Karpas-422 (cell line): ENCODE measurements around the gene MAN2A2. TPM values are rescaled to one million over a fixed set of nuclear protein-coding genes. Genes with fewer than 3 reads are reported as not detected.

Experiments
- DNase-seq: peaks from one replicate; pipeline ENCODE4 v3.0.0-alpha.2; 2015
- H2AFZ ChIP-seq: fragments of 200-600 bp; sonication (generic); 2 replicates; pipeline ENCODE4 v1.6.1; 2014; ENCODE audit warnings: antibody characterized with exemption, low read length, mixed read lengths
- H3K27ac ChIP-seq: fragments of 200-600 bp; sonication (generic); 2 replicates; pipeline ENCODE4 v1.5.1; 2014; ENCODE audit warnings: mild to moderate bottlenecking, low read length, moderate library complexity
- H3K27me3 ChIP-seq: fragments of 200-600 bp; sonication (generic); 2 replicates; pipeline ENCODE4 v1.6.1; 2014; ENCODE audit warnings: low read length, mixed read lengths
- H3K36me3 ChIP-seq: fragments of 200-600 bp; sonication (generic); 2 replicates; pipeline ENCODE4 v1.6.1; 2014; ENCODE audit warnings: low read length, mixed read lengths; ENCODE audit not compliant: insufficient read depth
- H3K4me1 ChIP-seq: fragments of 200-600 bp; sonication (generic); 2 replicates; pipeline ENCODE4 v1.6.1; 2014; ENCODE audit warnings: mild to moderate bottlenecking, low read length, mixed read lengths
- H3K4me2 ChIP-seq: fragments of 200-600 bp; sonication (generic); 2 replicates; pipeline ENCODE4 v1.6.1; 2014; ENCODE audit warnings: low read length, low read depth, mild to moderate bottlenecking; ENCODE audit not compliant: poor library complexity, severe bottlenecking
- H3K4me3 ChIP-seq: fragments of 200-600 bp; sonication (generic); 2 replicates; pipeline ENCODE4 v1.5.1; 2014; ENCODE audit warnings: mild to moderate bottlenecking, antibody characterized with exemption, low read length, mixed read lengths
- H3K79me2 ChIP-seq: fragments of 200-600 bp; sonication (generic); 2 replicates; pipeline ENCODE4 v1.6.1; 2014; ENCODE audit warnings: mild to moderate bottlenecking, low read length, mixed read lengths
- H3K9ac ChIP-seq: fragments of 200-600 bp; sonication (generic); 2 replicates; pipeline ENCODE4 v1.6.0; 2014; ENCODE audit warnings: low read length
- H3K9me2 ChIP-seq: fragments of 200-600 bp; sonication (generic), shearing (Covaris generic); replicated peaks from 2 replicates; pipeline ENCODE4 v1.6.0; 2014; ENCODE audit warnings: mild to moderate bottlenecking, low read length, moderate library complexity; ENCODE audit not compliant: insufficient read depth
- H3K9me3 ChIP-seq: fragments of 300-700, 200-600 bp; sonication (generic); 2 replicates; pipeline ENCODE4 v1.6.1; 2014; ENCODE audit warnings: low read length, mixed read lengths
- H4K20me1 ChIP-seq: fragments of 200-600 bp; sonication (generic); 2 replicates; pipeline ENCODE4 v1.6.1; 2014; ENCODE audit warnings: mild to moderate bottlenecking, antibody characterized with exemption, low read length, low read depth; ENCODE audit not compliant: insufficient read depth
- total RNA-seq: library from RNA; depleted of rRNA; stranded (reverse); fragments of >200 nt; shearing (Covaris generic); gene quantifications from 2 replicates; pipeline ENCODE4 v1.2.3, GENCODE V29; 2014; ENCODE audit warnings: low replicate concordance; rRNA removed

MAN2A2 gene
- total RNA-seq, result 27.4 and 60.8 TPM in 2 replicates

- peaks cover 20% of the 10 kb centered on the region for H3K4me1 ChIP-seq
- 0 out of 2 replicates have a peak, but pooled peaks cover 9% of the 10 kb centered on the region for H3K36me3 ChIP-seq
- H3K27ac ChIP-seq, result peak within 1 kb of the TSS; percentile 83
- H3K9ac ChIP-seq, result peak within 1 kb of the TSS; percentile 87
- H3K4me3 ChIP-seq, result peak within 1 kb of the TSS; percentile 80
- H3K4me2 ChIP-seq, result peak within 1 kb of the TSS; percentile 98
- H3K79me2 ChIP-seq, result peaks cover 5% of the 10 kb centered on the region; the same call in 1 of the 2 replicates
- H4K20me1 ChIP-seq, result no peaks in the 10 kb centered on the region
- H3K9me3 ChIP-seq, result no peaks in the 10 kb centered on the region
- H3K27me3 ChIP-seq, result no peaks in the 10 kb centered on the region
- H3K9me2 ChIP-seq, result no peaks in the 10 kb centered on the region
- DNase-seq, result peak; percentile 94
- peak within 1 kb of the TSS; percentile 47 for H2AFZ ChIP-seq
Measured at GRCh38 chr15:90902840-90903732, at the start of gene MAN2A2. MAN2A2 (plus strand) TSS chr15:90903302; CDS start chr15:90904208, 906 bp downstream.

DNA sequence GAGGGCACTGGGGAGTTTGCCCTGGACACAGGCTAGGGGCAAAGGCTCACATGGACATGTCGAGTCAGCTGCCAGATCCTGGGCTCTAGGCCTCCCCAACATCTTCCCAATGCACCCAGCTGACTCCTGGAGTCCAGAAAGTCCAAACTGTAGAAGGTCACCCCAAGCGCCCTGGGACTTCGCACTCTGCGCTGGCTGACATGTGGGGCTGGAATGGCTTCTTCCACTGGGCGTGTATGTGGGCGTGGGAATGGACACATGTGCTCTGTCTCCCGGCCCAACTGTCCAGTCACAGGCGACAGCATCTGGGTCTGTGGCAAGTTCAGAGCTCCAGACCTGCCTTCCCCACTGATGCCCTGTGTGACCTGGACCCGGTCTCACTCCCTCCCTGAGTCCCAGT lies 48.0 kb upstream of the MAN2A2 start:
- H3K4me1 ChIP-seq, result peaks cover 54% of the 10 kb centered on the region
- H3K9ac ChIP-seq, result no peak overlapping the region
- H2AFZ ChIP-seq, result no peak overlapping the region
- no peak overlapping the region for H3K4me2 ChIP-seq
- H3K9me3 ChIP-seq, result no peaks in the 10 kb centered on the region
- no peaks in the 10 kb centered on the region for H3K27me3 ChIP-seq
- H4K20me1 ChIP-seq, result no peaks in the 10 kb centered on the region
- no peaks in the 10 kb centered on the region for H3K79me2 ChIP-seq
- no peak overlapping the region for H3K4me3 ChIP-seq
- no peak for DNase-seq
- H3K9me2 ChIP-seq, result no peaks in the 10 kb centered on the region
- no peak overlapping the region for H3K27ac ChIP-seq
- peaks cover 5% of the 10 kb centered on the region; the same call in 1 of the 2 replicates for H3K36me3 ChIP-seq

DNA sequence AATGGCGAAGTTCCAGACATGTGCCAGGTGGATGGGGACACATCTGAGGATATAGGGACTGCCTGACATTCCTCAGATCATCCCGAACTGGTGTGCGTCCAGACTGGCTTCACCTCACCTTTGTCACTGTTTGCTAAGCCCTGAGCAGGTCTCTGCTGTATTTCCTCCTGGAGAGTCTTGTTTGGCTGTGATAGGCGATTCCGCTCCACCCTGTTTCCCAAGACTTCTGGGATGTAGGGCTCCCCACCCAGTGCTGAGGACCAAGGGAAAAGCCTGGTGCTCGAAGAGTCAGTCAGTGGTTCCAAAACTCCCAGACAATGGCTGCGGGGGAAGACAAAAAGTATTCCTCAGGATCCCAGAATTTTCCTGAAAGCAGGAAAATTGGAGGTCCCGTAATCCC lies 45.8 kb upstream of the MAN2A2 start:
- H4K20me1 ChIP-seq, result no peaks in the 10 kb centered on the region
- H3K4me2 ChIP-seq, result no peak overlapping the region
- H3K9me2 ChIP-seq, result no peaks in the 10 kb centered on the region
- H3K79me2 ChIP-seq, result no peaks in the 10 kb centered on the region
- no peak overlapping the region for H3K4me3 ChIP-seq
- H3K9ac ChIP-seq, result no peak overlapping the region
- H3K36me3 ChIP-seq, result no peaks in the 10 kb centered on the region
- DNase-seq, result no peak
- H3K9me3 ChIP-seq, result no peaks in the 10 kb centered on the region
- no peaks in the 10 kb centered on the region for H3K27me3 ChIP-seq
- H2AFZ ChIP-seq, result no peak overlapping the region
- H3K27ac ChIP-seq, result no peak overlapping the region
- peaks cover 40% of the 10 kb centered on the region for H3K4me1 ChIP-seq

- Histone ChIP-seq H3K27ac (no peak overlapping the region), H2AFZ (no peak overlapping the region), H3K4me1 (peaks cover 40% of the 10 kb centered on the region), H3K36me3 (no peaks in the 10 kb centered on the region), H3K27me3 (no peaks in the 10 kb centered on the region), H3K9ac (no peak overlapping the region), H3K4me2 (no peak overlapping the region), H3K79me2 (no peaks in the 10 kb centered on the region), H3K4me3 (no peak overlapping the region), H3K9me3 (no peaks in the 10 kb centered on the region), H4K20me1 (no peaks in the 10 kb centered on the region), H3K9me2 (no peaks in the 10 kb centered on the region)
- no peak for DNase-seq
Measured at GRCh38 chr15:90857883-90858443, 45.1 kb upstream of the MAN2A2 start.

GRCh38 chr15:90859234-90860131 lies 43.6 kb upstream of the MAN2A2 start:
- H3K79me2 ChIP-seq, result no peaks in the 10 kb centered on the region
- H3K4me3 ChIP-seq, result no peak overlapping the region
- H3K27ac ChIP-seq, result no peak overlapping the region
- no peaks in the 10 kb centered on the region for H3K27me3 ChIP-seq
- H4K20me1 ChIP-seq, result no peaks in the 10 kb centered on the region
- no peak for DNase-seq
- no peak overlapping the region for H2AFZ ChIP-seq
- H3K9ac ChIP-seq, result no peak overlapping the region
- peaks cover 49% of the 10 kb centered on the region for H3K4me1 ChIP-seq
- no peaks in the 10 kb centered on the region for H3K9me2 ChIP-seq
- H3K9me3 ChIP-seq, result no peaks in the 10 kb centered on the region
- no peak overlapping the region for H3K4me2 ChIP-seq
- no peaks in the 10 kb centered on the region for H3K36me3 ChIP-seq

- Histone ChIP-seq H3K4me3 (no peak overlapping the region), H3K9me2 (no peaks in the 10 kb centered on the region), H3K9me3 (no peaks in the 10 kb centered on the region), H3K9ac (no peak overlapping the region), H3K36me3 (no peaks in the 10 kb centered on the region), H3K4me1 (peaks cover 40% of the 10 kb centered on the region), H2AFZ (no peak overlapping the region), H4K20me1 (no peaks in the 10 kb centered on the region), H3K4me2 (no peak overlapping the region), H3K27ac (no peak overlapping the region), H3K79me2 (no peaks in the 10 kb centered on the region), H3K27me3 (no peaks in the 10 kb centered on the region)
- DNase-seq, result no peak
Measured at GRCh38 chr15:90860450-90860849, 42.7 kb upstream of the MAN2A2 start.

GRCh38 chr15:90860942-90861675 lies 42.0 kb upstream of the MAN2A2 start:
- no peaks in the 10 kb centered on the region for H3K36me3 ChIP-seq
- peaks cover 36% of the 10 kb centered on the region for H3K4me1 ChIP-seq
- no peak overlapping the region for H3K4me2 ChIP-seq
- H2AFZ ChIP-seq, result no peak overlapping the region
- H3K9ac ChIP-seq, result no peak overlapping the region
- no peaks in the 10 kb centered on the region for H3K9me2 ChIP-seq
- DNase-seq, result no peak
- no peak overlapping the region for H3K4me3 ChIP-seq
- H3K27me3 ChIP-seq, result no peaks in the 10 kb centered on the region
- H4K20me1 ChIP-seq, result no peaks in the 10 kb centered on the region
- no peaks in the 10 kb centered on the region for H3K79me2 ChIP-seq
- no peak overlapping the region for H3K27ac ChIP-seq
- H3K9me3 ChIP-seq, result no peaks in the 10 kb centered on the region
